Stimulated activated CD4-positive, alpha-beta T cell treated with anti-CD3 and anti-CD28 coated beads, Interleukin-4, amount 100 ng/mL, for 48 hours (primary cell): ENCODE data around the gene PPM1L.

ENCODE experiments used
- DNase-seq, 2 donors: peaks; one replicate each; pipeline ENCODE4 v3.0.0-alpha.2; 2020; ENCODE audit warnings: low read depth in 2 of 2

Gene PPM1L

GRCh38 chr3:160852856-160853255 is 96.8 kb downstream of the PPM1L start:
- DNase-seq = no peak

GRCh38 chr3:160856450-160856849 is 100.4 kb downstream of the PPM1L start:
- DNase-seq = no peak

- no peak for DNase-seq
Observed at GRCh38 chr3:160857476-160858119, 101.6 kb downstream of the PPM1L start.

- DNase-seq = no peak
Observed at GRCh38 chr3:160860346-160860745, 104.3 kb downstream of the PPM1L start.

GRCh38 chr3:160869825-160870224 is 113.8 kb downstream of the PPM1L start:
- DNase-seq = no peak

GRCh38 chr3:160870327-160870726 is 114.3 kb downstream of the PPM1L start:
- DNase-seq = no peak

- DNase-seq = no peak
Observed at GRCh38 chr3:160874736-160875135, 118.7 kb downstream of the PPM1L start.

- DNase-seq = no peak
Observed at GRCh38 chr3:160876643-160877042, 120.6 kb downstream of the PPM1L start.

GRCh38 chr3:160879859-160880258 is 123.8 kb downstream of the PPM1L start:
- no peak for DNase-seq

- DNase-seq = no peak
Observed at GRCh38 chr3:160883373-160883772, 127.3 kb downstream of the PPM1L start.

GRCh38 chr3:160885791-160886286 is 129.8 kb downstream of the PPM1L start:
- DNase-seq = no peak

- DNase-seq = no peak
Observed at GRCh38 chr3:160886421-160886820, 130.4 kb downstream of the PPM1L start.

- DNase-seq = no peak
Observed at GRCh38 chr3:160893207-160893606, 137.2 kb downstream of the PPM1L start.

GRCh38 chr3:160904691-160905090 is 148.7 kb downstream of the PPM1L start:
- no peak for DNase-seq

- DNase-seq = no peak
Observed at GRCh38 chr3:160906646-160907045, 150.6 kb downstream of the PPM1L start.

- DNase-seq = no peak
Observed at GRCh38 chr3:160909917-160910316, 153.9 kb downstream of the PPM1L start.

- no peak for DNase-seq
Observed at GRCh38 chr3:160911411-160911810, 155.4 kb downstream of the PPM1L start.

- no peak for DNase-seq
Observed at GRCh38 chr3:160916472-160916871, 160.4 kb downstream of the PPM1L start.

GRCh38 chr3:160919942-160920341 is 163.9 kb downstream of the PPM1L start:
- DNase-seq = no peak

GRCh38 chr3:160921020-160921635 is 165.1 kb downstream of the PPM1L start:
- no peak for DNase-seq

- no peak for DNase-seq
Observed at GRCh38 chr3:160924776-160925175, 168.7 kb downstream of the PPM1L start.

GRCh38 chr3:160927620-160928019 is 171.6 kb downstream of the PPM1L start:
- DNase-seq = no peak

- no peak for DNase-seq
Observed at GRCh38 chr3:160928183-160928726, 172.2 kb downstream of the PPM1L start.
